HG02642 (cell line): ENCODE data around the gene DPP10.

Source experiments
- ATAC-seq: cut with Tn5 transposase; IDR thresholded peaks from one replicate; pipeline ENCODE4 v1.9.1; 2021; ENCODE audit warnings: mild to moderate bottlenecking; ENCODE audit not compliant: unreplicated experiment, poor library complexity

Gene DPP10

GRCh38 chr2:114577657-114578056, 135.2 kb downstream of the DPP10 start:
- ATAC-seq = no peak

GRCh38 chr2:114579542-114579941, 137.1 kb downstream of the DPP10 start:
- no peak for ATAC-seq

- ATAC-seq = no peak
These were observed 138.2 kb downstream of the DPP10 start for GRCh38 chr2:114580691-114581090.

- ATAC-seq = no peak
These were observed 155.9 kb downstream of the DPP10 start for GRCh38 chr2:114598329-114598728.

- no peak for ATAC-seq
These were observed 166.8 kb downstream of the DPP10 start for GRCh38 chr2:114609203-114609602.

- ATAC-seq = no peak
These were observed 167.4 kb downstream of the DPP10 start for GRCh38 chr2:114609801-114610200.

GRCh38 chr2:114610677-114611076, 168.2 kb downstream of the DPP10 start:
- no peak for ATAC-seq

GRCh38 chr2:114614592-114614991, 172.2 kb downstream of the DPP10 start:
- ATAC-seq = no peak

GRCh38 chr2:114628481-114628880, 186.0 kb downstream of the DPP10 start:
- no peak for ATAC-seq

- ATAC-seq = no peak
These were observed 188.7 kb downstream of the DPP10 start for GRCh38 chr2:114631146-114631545.

GRCh38 chr2:114642166-114642770, 199.8 kb downstream of the DPP10 start:
- ATAC-seq = no peak

- ATAC-seq = no peak
These were observed 200.6 kb downstream of the DPP10 start for GRCh38 chr2:114642988-114643553.

- no peak for ATAC-seq
These were observed 209.5 kb downstream of the DPP10 start for GRCh38 chr2:114651933-114652332.

GRCh38 chr2:114659880-114660279, 217.4 kb downstream of the DPP10 start:
- no peak for ATAC-seq

- ATAC-seq = no peak
These were observed 219.8 kb downstream of the DPP10 start for GRCh38 chr2:114661971-114662939.

- no peak for ATAC-seq
These were observed 226.0 kb downstream of the DPP10 start for GRCh38 chr2:114668415-114668814.

GRCh38 chr2:114683251-114683650, 240.8 kb downstream of the DPP10 start:
- no peak for ATAC-seq

- no peak for ATAC-seq
These were observed 242.0 kb downstream of the DPP10 start for GRCh38 chr2:114684403-114684802.

GRCh38 chr2:114685102-114685501, 242.7 kb downstream of the DPP10 start:
- ATAC-seq = no peak

GRCh38 chr2:114688241-114688640, 245.8 kb downstream of the DPP10 start:
- no peak for ATAC-seq

- ATAC-seq = no peak
These were observed 256.1 kb downstream of the DPP10 start for GRCh38 chr2:114698520-114698919.
